GM12892 (cell line): Measurements from ENCODE around the gene DTX3.

Experiments
- POLR2A ChIP-seq: IDR thresholded peaks from 2 replicates; pipeline ENCODE4 v1.6.1; 2011; ENCODE audit warnings: low read depth, low read length, control low read depth
- POLR2AphosphoS5 ChIP-seq: IDR thresholded peaks from 2 replicates; pipeline ENCODE4 v1.6.1; 2011; ENCODE audit warnings: low read depth, low read length, control low read depth
- TAF1 ChIP-seq: IDR thresholded peaks from 2 replicates; pipeline ENCODE4 v1.6.1; 2011; ENCODE audit warnings: low read depth, mild to moderate bottlenecking, control low read depth, low read length, borderline replicate concordance

DNA sequence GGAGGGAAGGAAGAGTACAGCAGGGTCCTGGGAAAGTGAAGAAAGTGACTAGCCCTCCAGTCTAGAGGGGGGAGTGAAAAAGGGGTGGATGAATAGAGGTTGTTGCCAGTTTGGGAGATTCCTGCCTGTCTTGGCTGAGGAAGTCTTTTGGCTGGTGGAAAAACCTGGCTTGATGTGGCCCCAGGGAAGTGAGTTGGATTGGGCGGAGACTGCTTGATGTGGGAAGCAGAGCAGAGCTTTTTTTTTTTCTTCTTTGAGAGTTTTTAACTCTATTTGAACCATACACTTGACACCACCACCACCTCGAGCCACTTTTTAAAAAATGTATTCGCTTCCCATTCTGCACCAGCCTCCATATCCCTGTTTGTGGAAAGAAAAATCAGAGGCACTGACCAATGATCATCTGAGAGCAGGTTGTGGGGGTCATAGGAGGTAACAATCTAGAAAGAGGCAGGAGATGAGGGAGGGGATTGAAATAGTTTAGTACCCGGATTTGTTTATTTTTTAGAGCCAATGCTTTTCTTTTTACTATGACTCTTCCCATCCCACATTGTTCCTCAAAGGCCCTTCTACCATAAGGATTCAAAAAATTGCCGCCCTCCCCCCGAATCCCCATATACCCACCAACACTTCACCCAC is 690 bp upstream of the DTX3 start:
- TF ChIP-seq POLR2A, result no peak
- TF ChIP-seq TAF1, result no peak
- TF ChIP-seq POLR2AphosphoS5, result no peak
